T-cell (primary cell): Measurements from ENCODE around the gene PSENEN. TPM values are rescaled to one million over a fixed set of nuclear protein-coding genes. Genes with fewer than 3 reads are reported as not detected.
"Not testable (repeated sequence)": the region's sequence is repeated elsewhere in the genome, so short reads cannot be mapped to it uniquely, and the experiment has no call there.

Experiments used
- ATAC-seq, 4 experiments: fragments of 200-7000 bp in 3 of 4; fragments of 150-1000 bp in 1 of 4; cut with Tn5 transposase; replicated peaks in 1 of 4; 1 replicate in 3 of 4; 2 replicates in 1 of 4; pipeline ENCODE4 v1.10.0; 2021; ENCODE audit warnings: moderate library complexity in 3 of 4, mild to moderate bottlenecking in 2 of 4, moderate number of reproducible peaks in 1 of 4
- CTCF ChIA-PET, 2 donors: fragments of 300-600 bp; sonication (Branson Sonifier 250); formaldehyde crosslinking; loops; one replicate each; lab custom pipeline; 2022; ENCODE audit warnings: antibody characterized with exemption in 2 of 2; lab: Charles Lee
- POLR2A ChIA-PET, 2 donors: fragments of 300-600 bp; sonication (Branson Sonifier 250); formaldehyde crosslinking; loops; one replicate each; lab custom pipeline; 2022; ENCODE audit warnings: antibody characterized with exemption in 2 of 2; lab: Charles Lee
- DNase-seq, 35 experiments: peaks; one replicate each; pipeline versions ENCODE4 v3.0.0 to v3.0.0-alpha.2; 2013 to 2023
- H3K27ac ChIP-seq: one replicate; pipeline ENCODE4 v1.5.1; 2013; ENCODE audit warnings: low read length
- H3K27me3 ChIP-seq, 2 experiments: replicated peaks in 1 of 2; 1 replicate in 1 of 2; 2 replicates in 1 of 2; pipeline versions ENCODE4 v1.6.1 to v1.7.0; 2013; ENCODE audit warnings: low read length in 1 of 2, mixed read lengths in 1 of 2; ENCODE audit not compliant: control insufficient read depth in 2 of 2, insufficient read depth in 2 of 2; ENCODE audit errors: extremely low read depth in 1 of 2
- H3K36me3 ChIP-seq, 2 donors: 1 replicate in 1 of 2; 2 replicates in 1 of 2; pipeline versions ENCODE4 v1.6.1 to v1.7.0; 2013; ENCODE audit warnings: low read length in 1 of 2; ENCODE audit not compliant: control insufficient read depth in 2 of 2, insufficient read depth in 1 of 2; ENCODE audit errors: extremely low read depth in 1 of 2
- H3K4me1 ChIP-seq, 2 experiments: 1 replicate in 1 of 2; 2 replicates in 1 of 2; pipeline versions ENCODE4 v1.6.1 to v1.7.0; 2013; ENCODE audit warnings: low read length in 2 of 2, mixed read lengths in 1 of 2; ENCODE audit not compliant: insufficient read depth in 2 of 2, control insufficient read depth in 1 of 2; ENCODE audit errors: extremely low read depth in 1 of 2
- H3K4me3 ChIP-seq, 2 donors: 1 replicate in 1 of 2; 2 replicates in 1 of 2; pipeline versions ENCODE4 v1.5.1 to v1.7.0; 2013; ENCODE audit warnings: mild to moderate bottlenecking in 2 of 2, low read length in 1 of 2, moderate library complexity in 1 of 2; ENCODE audit not compliant: control insufficient read depth in 1 of 2; ENCODE audit errors: extremely low read depth in 1 of 2
- H3K9me3 ChIP-seq: 2 replicates; pipeline ENCODE4 v1.7.0; 2013
- H3K27ac Mint-ChIP-seq, 2 donors: one replicate each; pipeline ENCODE4 v1.8.0; 2020 to 2021; ENCODE audit warnings: mild to moderate bottlenecking in 2 of 2, mixed read lengths in 2 of 2
- H3K27me3 Mint-ChIP-seq, 2 donors: one replicate each; pipeline ENCODE4 v1.8.0; 2021 to 2022; ENCODE audit warnings: mixed read lengths in 2 of 2
- H3K36me3 Mint-ChIP-seq: one replicate; pipeline ENCODE4 v1.8.0; 2021; ENCODE audit warnings: mixed read lengths
- H3K4me1 Mint-ChIP-seq, 3 donors: one replicate each; pipeline ENCODE4 v1.8.0; 2020 to 2022; ENCODE audit warnings: mixed read lengths in 3 of 3, mild to moderate bottlenecking in 1 of 3
- H3K4me3 Mint-ChIP-seq, 3 donors: one replicate each; pipeline ENCODE4 v1.8.0; 2020 to 2022; ENCODE audit warnings: mild to moderate bottlenecking in 3 of 3, mixed read lengths in 3 of 3, moderate library complexity in 3 of 3
- H3K9me3 Mint-ChIP-seq, 3 donors: one replicate each; pipeline ENCODE4 v1.8.0; 2020 to 2022; ENCODE audit warnings: mixed read lengths in 3 of 3
- WGBS: methylation state at CpG from one replicate; pipeline ENCODE4 v1.1.5; 2013; ENCODE audit warnings: missing lambda C conversion rate; ENCODE audit not compliant: insufficient coverage; 5-methylcytosine and 5-hydroxymethylcytosine counted together
- total RNA-seq, 35 experiments: library from RNA in 6 of 35; stranded (reverse) in 6 of 35; fragments of 120-200 nt in 1 of 35; gene quantifications; one replicate each; pipeline versions ENCODE4 v1.2.1 to v1.2.4 and lab custom pipeline; 2013 to 2026

The PSENEN gene
- total RNA-seq, 5 donors from 2014 or later (not counting 1 experiment from before 2014, with no cell fraction given): 21.2 to 33.5 (median 24.5) TPM

GRCh38 chr19:35721374-35721773 lies 24.1 kb upstream of the PSENEN start:
- H3K4me3 Mint-ChIP-seq: peak overlapping the region in 1 of 3 donors; percentile 15
- H3K36me3 Mint-ChIP-seq: peaks cover 39% of the 10 kb centered on the region
- DNase-seq (no peak), ATAC-seq (no peak)
- ChIA-PET CTCF (no interaction called here), POLR2A (no interaction called here)
- no peaks in the 10 kb centered on the region for H3K27me3 Mint-ChIP-seq
- H3K27ac ChIP-seq: no peak overlapping the region
- no peaks in the 10 kb centered on the region for H3K9me3 Mint-ChIP-seq
- H3K9me3 ChIP-seq: no peaks in the 10 kb centered on the region
- no peaks in the 10 kb centered on the region for H3K27me3 ChIP-seq
- WGBS: 96% methylated on average over 11 of the region's 16 CpGs
- no peak overlapping the region for H3K27ac Mint-ChIP-seq
- peaks cover 29 to 32% (median 30%) of the 10 kb centered on the region in 3 donors for H3K4me1 Mint-ChIP-seq
- peaks cover 39 to 58% of the 10 kb centered on the region in 2 donors for H3K36me3 ChIP-seq
- peaks cover 5 to 29% of the 10 kb centered on the region in 2 experiments for H3K4me1 ChIP-seq
- H3K4me3 ChIP-seq: no peak overlapping the region

DNA sequence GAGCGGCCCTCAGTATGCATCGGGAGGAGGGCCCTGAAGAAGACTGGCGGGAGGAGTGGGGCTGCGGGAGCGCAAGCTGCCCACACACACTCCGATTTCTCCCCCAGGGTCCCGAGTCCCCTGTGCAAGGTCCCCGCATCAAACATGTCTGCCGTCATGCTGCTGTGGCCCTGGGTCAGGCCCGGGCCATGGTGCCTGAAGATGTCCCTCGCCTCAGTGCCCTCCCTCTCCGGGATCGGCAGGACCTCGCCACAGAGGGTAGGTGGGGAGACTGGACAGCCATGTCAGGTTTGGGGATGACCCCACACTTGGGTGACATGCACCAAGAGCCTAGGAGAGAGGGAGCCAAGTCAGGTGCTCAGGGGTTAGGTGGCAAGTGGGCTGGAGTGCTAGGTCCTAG lies 23.0 kb upstream of the PSENEN start:
- WGBS: 95% methylated on average over 8 of the region's 14 CpGs
- peaks cover 44% of the 10 kb centered on the region for H3K36me3 Mint-ChIP-seq
- no peaks in the 10 kb centered on the region for H3K9me3 ChIP-seq
- no peaks in the 10 kb centered on the region for H3K27me3 Mint-ChIP-seq
- H3K36me3 ChIP-seq: peaks cover 44 to 68% of the 10 kb centered on the region in 2 donors
- peaks cover 5 to 21% of the 10 kb centered on the region in 2 experiments for H3K4me1 ChIP-seq
- no peak overlapping the region for H3K27ac ChIP-seq
- no peaks in the 10 kb centered on the region for H3K9me3 Mint-ChIP-seq
- ChIA-PET CTCF (no interaction called here), POLR2A (no interaction called here)
- H3K4me1 Mint-ChIP-seq: peaks cover 24 to 28% (median 26%) of the 10 kb centered on the region in 3 donors
- DNase-seq (no peak), ATAC-seq (no peak)
- H3K27me3 ChIP-seq: no peaks in the 10 kb centered on the region
- no peak overlapping the region for H3K4me3 Mint-ChIP-seq
- H3K27ac Mint-ChIP-seq: no peak overlapping the region
- H3K4me3 ChIP-seq: no peak overlapping the region

DNA sequence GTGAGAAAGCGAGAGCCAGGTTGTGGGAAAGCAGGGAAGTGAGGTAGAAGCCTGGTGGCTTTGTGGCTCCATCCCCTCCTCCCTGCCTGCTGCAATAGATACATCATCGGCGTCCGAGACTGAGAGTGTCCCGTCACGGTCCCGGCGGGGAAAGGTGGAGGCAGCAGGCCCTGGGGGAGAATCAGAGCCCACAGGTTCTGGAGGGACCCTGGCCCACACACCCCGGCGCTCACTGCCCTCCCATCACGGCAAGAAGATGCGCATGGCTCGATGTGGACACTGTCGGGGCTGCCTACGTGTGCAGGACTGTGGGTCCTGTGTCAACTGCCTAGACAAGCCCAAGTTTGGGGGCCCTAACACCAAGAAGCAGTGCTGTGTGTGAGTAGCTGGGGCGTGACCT lies 22.6 kb upstream of the PSENEN start:
- Mint-ChIP-seq H3K4me1 (peaks cover 24 to 28% (median 26%) of the 10 kb centered on the region in 3 donors), H3K36me3 (peaks cover 44% of the 10 kb centered on the region), H3K4me3 (no peak overlapping the region), H3K9me3 (no peaks in the 10 kb centered on the region), H3K27ac (no peak overlapping the region), H3K27me3 (no peaks in the 10 kb centered on the region)
- H3K4me1 ChIP-seq: peaks cover 5 to 21% of the 10 kb centered on the region in 2 experiments
- ChIA-PET CTCF (interaction anchor here in 1 of 2 donors (0.6 kb wide), 1 partner anchor 24 kb away, joined by 8 read pairs; no protein-coding TSS in a partner anchor), POLR2A (interaction anchor here in 1 of 2 donors (0.6 kb wide), 1 partner anchor 706 kb away, joined by 3 read pairs; no protein-coding TSS in a partner anchor)
- H3K9me3 ChIP-seq: no peaks in the 10 kb centered on the region
- H3K4me3 ChIP-seq: no peak overlapping the region
- no peak for ATAC-seq
- 100% methylated on average over 14 of the region's 16 CpGs for WGBS
- DNase-seq: no peak
- no peaks in the 10 kb centered on the region for H3K27me3 ChIP-seq
- H3K36me3 ChIP-seq: peaks cover 47 to 72% of the 10 kb centered on the region in 2 donors
- no peak overlapping the region for H3K27ac ChIP-seq

GRCh38 chr19:35723671-35724070 lies 21.8 kb upstream of the PSENEN start:
- Histone ChIP-seq H3K4me1 (peaks cover 4 to 17% of the 10 kb centered on the region in 2 experiments), H3K9me3 (no peaks in the 10 kb centered on the region), H3K27me3 (no peaks in the 10 kb centered on the region), H3K4me3 (no peak overlapping the region), H3K27ac (no peak overlapping the region), H3K36me3 (peaks cover 49 to 80% of the 10 kb centered on the region in 2 donors)
- Mint-ChIP-seq H3K36me3 (peaks cover 52% of the 10 kb centered on the region), H3K9me3 (no peaks in the 10 kb centered on the region), H3K27me3 (no peaks in the 10 kb centered on the region), H3K4me1 (peaks cover 20 to 25% (median 24%) of the 10 kb centered on the region in 3 donors), H3K27ac (no peak overlapping the region), H3K4me3 (no peak overlapping the region)
- POLR2A ChIA-PET: interaction anchor here in 1 of 2 donors (1.2 kb wide), 1 partner anchor 24 kb away, joined by 3 read pairs; no protein-coding TSS in a partner anchor
- ATAC-seq (no peak), DNase-seq (no peak)
- WGBS: over 99% methylated on average over 24 of the region's 24 CpGs
- CTCF ChIA-PET: interaction anchor here in 1 of 2 donors (0.6 kb wide), 1 partner anchor 19 kb away, joined by 5 read pairs; no protein-coding TSS in a partner anchor

DNA sequence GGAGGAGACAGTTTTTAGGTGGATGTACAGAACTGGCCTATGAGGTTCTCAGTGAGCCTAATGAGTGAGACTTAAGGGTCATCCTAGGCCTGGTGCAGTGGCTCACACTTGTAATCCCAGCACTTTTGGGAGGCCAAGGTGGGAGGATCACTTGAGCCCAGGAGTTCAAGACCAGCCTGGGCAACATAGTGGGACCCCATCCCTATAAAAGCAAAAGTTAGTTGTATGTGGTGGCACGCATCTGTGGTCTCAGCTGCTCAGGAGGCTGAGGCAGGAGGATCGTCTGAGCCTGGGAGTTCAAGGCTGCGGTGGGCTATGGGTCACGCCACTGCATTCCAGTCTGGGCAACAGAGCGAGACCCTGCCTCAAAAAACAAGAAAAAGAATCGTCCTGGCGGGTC lies 21.3 kb upstream of the PSENEN start:
- 94% methylated on average over 7 of the region's 7 CpGs for WGBS
- H3K4me3 Mint-ChIP-seq, H3K4me3 ChIP-seq, H3K27me3 Mint-ChIP-seq, CTCF ChIA-PET, ATAC-seq, H3K27ac ChIP-seq, H3K9me3 ChIP-seq, H3K9me3 Mint-ChIP-seq, DNase-seq, H3K27me3 ChIP-seq: not testable (repeated sequence)
- POLR2A ChIA-PET: interaction anchor here in 1 of 2 donors (1.2 kb wide), 1 partner anchor 24 kb away, joined by 3 read pairs; no protein-coding TSS in a partner anchor
- H3K4me1 Mint-ChIP-seq: peaks cover 16 to 20% (median 19%) of the 10 kb centered on the region in 3 donors
- peaks cover 49 to 85% of the 10 kb centered on the region in 2 donors for H3K36me3 ChIP-seq
- peak overlapping the region in 1 of 2 donors; percentile 28 for H3K27ac Mint-ChIP-seq
- peaks cover 0 to 12% of the 10 kb centered on the region in 2 experiments for H3K4me1 ChIP-seq
- H3K36me3 Mint-ChIP-seq: peaks cover 55% of the 10 kb centered on the region

- ChIA-PET CTCF (no interaction called here), POLR2A (interaction anchor here in 1 of 2 donors (1.2 kb wide), 1 partner anchor 23 kb away, joined by 3 read pairs; no protein-coding TSS in a partner anchor)
- no peaks in the 10 kb centered on the region for H3K9me3 Mint-ChIP-seq
- peaks cover 12 to 16% (median 15%) of the 10 kb centered on the region in 3 donors for H3K4me1 Mint-ChIP-seq
- no peaks in the 10 kb centered on the region for H3K27me3 Mint-ChIP-seq
- no peak overlapping the region for H3K4me3 Mint-ChIP-seq
- no peaks in the 10 kb centered on the region for H3K27me3 ChIP-seq
- DNase-seq (no peak), ATAC-seq (no peak)
- WGBS: 98% methylated on average over 9 of the region's 12 CpGs
- H3K4me3 ChIP-seq: no peak overlapping the region
- H3K27ac ChIP-seq: no peak overlapping the region
- H3K9me3 ChIP-seq: no peaks in the 10 kb centered on the region
- peaks cover 0 to 8% of the 10 kb centered on the region in 2 experiments for H3K4me1 ChIP-seq
- H3K36me3 Mint-ChIP-seq: peaks cover 57% of the 10 kb centered on the region
- H3K27ac Mint-ChIP-seq: peak overlapping the region in 1 of 2 donors; percentile 28
- H3K36me3 ChIP-seq: peaks cover 49 to 89% of the 10 kb centered on the region in 2 donors
Measured at GRCh38 chr19:35724560-35724959, 20.9 kb upstream of the PSENEN start.
